ENCODE measurements around the gene RCN2.

Gene RCN2

DNA sequence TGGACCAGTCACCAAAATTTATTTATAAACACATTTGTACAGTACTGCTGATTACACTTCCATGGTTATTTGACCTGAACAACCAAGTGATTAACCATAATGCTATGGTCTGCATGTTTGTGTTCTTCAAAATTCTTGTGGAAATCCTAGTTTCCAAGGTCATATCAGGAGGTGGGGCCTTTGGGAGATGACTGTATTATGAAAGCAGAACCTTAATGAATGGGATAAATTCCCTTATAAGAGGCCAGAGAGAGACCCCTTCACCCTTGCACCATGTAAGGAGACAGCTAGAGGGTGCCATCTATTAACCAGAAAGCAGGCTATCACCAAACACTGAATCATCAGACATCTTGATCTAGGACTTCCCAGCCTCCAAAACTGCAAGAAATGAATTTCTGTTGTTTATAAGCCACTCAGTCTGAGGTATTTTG lies 28.3 kb upstream of the RCN2 start:
- DNase-seq (ENCODE audit: insufficient read length, low spot score) = no peak
- FAIRE-seq = no peak
- TF ChIP-seq, protein P1, sequence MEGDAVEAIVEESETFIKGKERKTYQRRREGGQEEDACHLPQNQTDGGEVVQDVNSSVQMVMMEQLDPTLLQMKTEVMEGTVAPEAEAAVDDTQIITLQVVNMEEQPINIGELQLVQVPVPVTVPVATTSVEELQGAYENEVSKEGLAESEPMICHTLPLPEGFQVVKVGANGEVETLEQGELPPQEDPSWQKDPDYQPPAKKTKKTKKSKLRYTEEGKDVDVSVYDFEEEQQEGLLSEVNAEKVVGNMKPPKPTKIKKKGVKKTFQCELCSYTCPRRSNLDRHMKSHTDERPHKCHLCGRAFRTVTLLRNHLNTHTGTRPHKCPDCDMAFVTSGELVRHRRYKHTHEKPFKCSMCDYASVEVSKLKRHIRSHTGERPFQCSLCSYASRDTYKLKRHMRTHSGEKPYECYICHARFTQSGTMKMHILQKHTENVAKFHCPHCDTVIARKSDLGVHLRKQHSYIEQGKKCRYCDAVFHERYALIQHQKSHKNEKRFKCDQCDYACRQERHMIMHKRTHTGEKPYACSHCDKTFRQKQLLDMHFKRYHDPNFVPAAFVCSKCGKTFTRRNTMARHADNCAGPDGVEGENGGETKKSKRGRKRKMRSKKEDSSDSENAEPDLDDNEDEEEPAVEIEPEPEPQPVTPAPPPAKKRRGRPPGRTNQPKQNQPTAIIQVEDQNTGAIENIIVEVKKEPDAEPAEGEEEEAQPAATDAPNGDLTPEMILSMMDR (IDR thresholded peaks at IDR 0.05; ENCODE audit: insufficient read depth, missing control alignments) = peak; percentile 41

GRCh38 chr15:76904461-76905012 lies 27.0 kb upstream of the RCN2 start:
- no peak for DNase-seq (ENCODE audit: insufficient read length, low spot score)
- TF ChIP-seq, protein P1 (IDR thresholded peaks at IDR 0.05; ENCODE audit: insufficient read depth, missing control alignments) = no peak
- FAIRE-seq = no peak

DNA sequence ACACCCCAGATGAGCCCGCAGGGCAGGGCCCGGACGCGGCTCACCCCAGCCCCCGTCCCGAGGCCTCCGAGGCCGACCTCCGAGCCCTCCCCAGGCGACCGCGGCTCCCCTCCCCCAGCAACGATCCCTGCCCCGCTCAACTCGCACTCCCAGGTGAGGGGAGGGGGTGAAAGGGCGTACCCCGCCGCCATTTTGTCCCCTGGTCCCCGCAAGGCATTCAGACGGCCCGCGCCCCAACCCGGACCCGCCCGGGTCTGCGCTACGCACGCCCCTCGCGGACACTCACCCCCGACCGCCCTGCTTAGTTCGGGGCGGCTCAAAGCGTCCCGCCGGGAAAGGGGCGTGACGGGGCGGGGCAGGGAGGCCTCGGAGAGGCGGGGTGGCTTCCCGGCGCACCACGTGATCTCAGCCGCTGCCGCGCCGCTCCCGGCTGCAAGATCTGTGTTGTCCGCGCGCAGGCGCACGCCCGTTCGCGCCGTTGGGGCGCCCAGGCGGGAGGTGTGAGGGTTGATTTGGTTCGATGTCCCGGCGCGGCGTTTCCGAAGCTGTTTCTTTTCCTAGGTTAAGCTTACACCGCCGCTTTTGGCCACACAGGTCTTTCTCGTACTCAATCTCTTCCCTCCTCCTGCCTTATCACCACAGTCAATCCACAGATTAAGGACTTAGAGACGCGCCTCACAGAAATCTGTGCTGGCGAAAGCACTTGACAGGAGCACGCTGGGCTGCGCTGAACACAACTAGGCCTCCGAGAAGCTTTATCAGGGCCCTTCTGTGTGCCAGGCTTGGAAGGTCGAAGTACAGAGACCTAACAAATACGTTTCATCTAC lies 26.3 kb upstream of the RCN2 start, which contains the start of gene SCAPER:
Gene SCAPER (minus strand): TSS at position 328 of the 827 bp plus-strand sequence. CDS start 21,523 bp downstream, outside the sequence.
- DNase-seq (ENCODE audit: insufficient read length, low spot score) (peak; percentile 47), FAIRE-seq (no peak)
- TF ChIP-seq, protein P1 (IDR thresholded peaks at IDR 0.05; ENCODE audit: insufficient read depth, missing control alignments) = no peak

GRCh38 chr15:76905855-76906254 lies 25.7 kb upstream of the RCN2 start:
- FAIRE-seq = no peak

GRCh38 chr15:76912430-76912829 lies 19.1 kb upstream of the RCN2 start:
- no peak for DNase-seq (ENCODE audit: insufficient read length, low spot score)
- no peak for FAIRE-seq
- TF ChIP-seq, protein P1 (IDR thresholded peaks at IDR 0.05; ENCODE audit: insufficient read depth, missing control alignments) = no peak

More at GRCh38 chr15:76905855-76906254, 25.7 kb upstream of the RCN2 start:
- no peak for DNase-seq (ENCODE audit: insufficient read length, low spot score)
- TF ChIP-seq, protein P1 (IDR thresholded peaks at IDR 0.05; ENCODE audit: insufficient read depth, missing control alignments) = no peak

- FAIRE-seq (no peak), DNase-seq (ENCODE audit: insufficient read length, low spot score) (no peak)
- TF ChIP-seq, protein P1 (IDR thresholded peaks at IDR 0.05; ENCODE audit: insufficient read depth, missing control alignments) = no peak
Measured at GRCh38 chr15:76913737-76914136, 17.8 kb upstream of the RCN2 start.

GRCh38 chr15:76916369-76916768 lies 15.2 kb upstream of the RCN2 start:
- no peak for DNase-seq (ENCODE audit: insufficient read length, low spot score)
- TF ChIP-seq, protein P1 (IDR thresholded peaks at IDR 0.05; ENCODE audit: insufficient read depth, missing control alignments) = no peak
- FAIRE-seq = no peak

All from D721Med (cell line).